IPS DF 6.9 (cell line): ENCODE results near the gene ARR3.
"Not testable (repeated sequence)": the region's sequence is repeated elsewhere in the genome, so short reads cannot be mapped to it uniquely, and the experiment has no call there.

ENCODE experiments used
- DNase-seq: peaks from one replicate; pipeline ENCODE4 v3.0.0-alpha.2; 2013; ENCODE audit warnings: low read depth, low spot score
- H3K27ac ChIP-seq: one replicate; pipeline ENCODE4 v1.5.1; 2013; ENCODE audit warnings: low read length, control low read depth
- H3K27me3 ChIP-seq: 2 replicates; pipeline ENCODE4 v1.6.1; 2013; ENCODE audit warnings: mild to moderate bottlenecking, low read length; ENCODE audit not compliant: control insufficient read depth, insufficient read depth
- H3K36me3 ChIP-seq: 2 replicates; pipeline ENCODE4 v1.6.1; 2013; ENCODE audit warnings: low read length; ENCODE audit not compliant: control insufficient read depth, insufficient read depth
- H3K4me1 ChIP-seq: 2 replicates; pipeline ENCODE4 v1.6.1; 2013; ENCODE audit warnings: low read length; ENCODE audit not compliant: control insufficient read depth, insufficient read depth
- H3K4me3 ChIP-seq: 2 replicates; pipeline ENCODE4 v1.5.1; 2013; ENCODE audit warnings: mild to moderate bottlenecking, low read length
- H3K9me3 ChIP-seq: 2 replicates; pipeline ENCODE4 v1.6.1; 2013; ENCODE audit warnings: low read length, inconsistent platforms; ENCODE audit not compliant: control insufficient read depth, insufficient read depth
- WGBS: extraction: QIAGEN DNeasy Blood & Tissue Kit; methylation state at CpG from one replicate; pipeline ENCODE4 v1.1.7; 2013; ENCODE audit warnings: mixed read lengths, missing lambda C conversion rate; ENCODE audit not compliant: insufficient read length, insufficient coverage; 5-methylcytosine and 5-hydroxymethylcytosine counted together

Gene ARR3

GRCh38 chrX:70252491-70252890 lies 15.6 kb upstream of the ARR3 start:
- Histone ChIP-seq H3K4me1 (no peaks in the 10 kb centered on the region), H3K27ac (no peak overlapping the region), H3K36me3 (no peaks in the 10 kb centered on the region), H3K9me3 (no peaks in the 10 kb centered on the region), H3K27me3 (no peaks in the 10 kb centered on the region), H3K4me3 (no peak overlapping the region)
- DNase-seq, result no peak
- WGBS, result no CpG with 5 or more reads among the region's 2 CpGs

DNA sequence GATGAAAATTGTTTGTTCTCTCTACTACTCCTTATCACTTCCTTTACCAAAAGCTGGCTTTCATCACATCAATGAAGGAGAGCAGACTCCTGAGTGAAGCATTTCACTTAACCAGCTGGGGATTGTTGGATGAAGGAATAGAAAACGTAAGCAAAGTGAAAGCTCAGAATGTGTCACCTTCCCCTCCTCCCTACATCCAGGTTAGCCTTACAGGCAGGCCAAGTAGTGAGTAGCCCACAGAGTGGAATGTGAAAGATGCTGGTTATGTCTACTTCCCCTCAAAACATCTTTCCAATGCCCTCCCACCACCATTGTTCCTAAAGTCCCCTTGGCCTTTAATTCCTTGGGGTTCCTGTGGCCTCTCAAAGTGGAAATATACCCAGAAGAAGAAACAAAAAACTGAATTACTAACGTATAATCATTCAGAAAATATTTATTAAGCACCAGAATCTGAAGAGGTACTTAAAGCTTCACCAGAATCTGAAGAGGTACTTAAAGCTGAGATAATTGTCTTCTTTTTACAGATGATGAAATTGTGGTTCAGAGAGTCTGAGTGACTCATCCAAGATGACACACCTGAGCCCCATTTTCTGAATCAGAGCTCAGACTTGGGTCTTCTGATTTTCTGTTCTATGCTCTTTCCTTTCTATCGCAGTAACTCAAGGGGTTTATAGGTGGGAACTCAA lies 14.6 kb upstream of the ARR3 start:
- no CpG with 5 or more reads among the region's 3 CpGs for WGBS
- no peak for DNase-seq

GRCh38 chrX:70254063-70254400 lies 14.1 kb upstream of the ARR3 start:
- no CpG with 5 or more reads among the region's 1 CpG for whole genome bisulfite sequencing
- DNase-seq, result no peak
- Histone ChIP-seq H3K9me3 (no peaks in the 10 kb centered on the region), H3K4me1 (no peaks in the 10 kb centered on the region), H3K4me3 (no peak overlapping the region), H3K27ac (no peak overlapping the region), H3K27me3 (no peaks in the 10 kb centered on the region), H3K36me3 (no peaks in the 10 kb centered on the region)

More for the DNA sequence above, 14.6 kb upstream of the ARR3 start:
- no peaks in the 10 kb centered on the region for H3K4me1 ChIP-seq
- H3K9me3 ChIP-seq, result no peaks in the 10 kb centered on the region
- no peak overlapping the region for H3K4me3 ChIP-seq
- H3K36me3 ChIP-seq, result no peaks in the 10 kb centered on the region
- H3K27me3 ChIP-seq, result no peaks in the 10 kb centered on the region
- H3K27ac ChIP-seq, result no peak overlapping the region

- Histone ChIP-seq H3K27ac (no peak overlapping the region), H3K36me3 (no peaks in the 10 kb centered on the region), H3K4me1 (no peaks in the 10 kb centered on the region), H3K9me3 (no peaks in the 10 kb centered on the region), H3K27me3 (no peaks in the 10 kb centered on the region), H3K4me3 (no peak overlapping the region)
- no peak for DNase-seq
- no CpG with 5 or more reads among the region's 3 CpGs for WGBS
Observed at GRCh38 chrX:70254909-70255308, 13.2 kb upstream of the ARR3 start.

DNA sequence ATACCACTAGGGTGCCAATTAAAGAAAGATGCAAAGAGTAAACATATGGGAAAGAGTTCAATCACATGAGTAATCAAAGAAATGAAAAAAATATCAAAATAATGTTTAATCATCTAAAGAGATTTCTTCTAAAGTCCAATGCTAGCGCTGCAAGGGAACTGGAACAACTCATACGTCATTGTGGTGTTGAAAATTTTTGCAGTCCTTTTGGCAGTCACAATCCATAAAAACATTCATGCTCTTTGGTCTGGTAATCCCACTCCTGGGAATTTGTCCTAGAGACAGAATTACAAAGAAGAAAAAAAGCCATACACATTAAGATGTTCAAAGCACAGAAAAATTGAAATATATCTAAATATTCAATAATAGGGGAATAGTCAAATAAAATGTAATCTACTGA lies 12.7 kb upstream of the ARR3 start:
- no peak for DNase-seq
- Histone ChIP-seq H3K36me3 (no peaks in the 10 kb centered on the region), H3K27me3 (no peaks in the 10 kb centered on the region), H3K4me3 (no peak overlapping the region), H3K9me3 (no peaks in the 10 kb centered on the region), H3K4me1 (no peaks in the 10 kb centered on the region), H3K27ac (no peak overlapping the region)
- no CpG with 5 or more reads among the region's 2 CpGs for WGBS

DNA sequence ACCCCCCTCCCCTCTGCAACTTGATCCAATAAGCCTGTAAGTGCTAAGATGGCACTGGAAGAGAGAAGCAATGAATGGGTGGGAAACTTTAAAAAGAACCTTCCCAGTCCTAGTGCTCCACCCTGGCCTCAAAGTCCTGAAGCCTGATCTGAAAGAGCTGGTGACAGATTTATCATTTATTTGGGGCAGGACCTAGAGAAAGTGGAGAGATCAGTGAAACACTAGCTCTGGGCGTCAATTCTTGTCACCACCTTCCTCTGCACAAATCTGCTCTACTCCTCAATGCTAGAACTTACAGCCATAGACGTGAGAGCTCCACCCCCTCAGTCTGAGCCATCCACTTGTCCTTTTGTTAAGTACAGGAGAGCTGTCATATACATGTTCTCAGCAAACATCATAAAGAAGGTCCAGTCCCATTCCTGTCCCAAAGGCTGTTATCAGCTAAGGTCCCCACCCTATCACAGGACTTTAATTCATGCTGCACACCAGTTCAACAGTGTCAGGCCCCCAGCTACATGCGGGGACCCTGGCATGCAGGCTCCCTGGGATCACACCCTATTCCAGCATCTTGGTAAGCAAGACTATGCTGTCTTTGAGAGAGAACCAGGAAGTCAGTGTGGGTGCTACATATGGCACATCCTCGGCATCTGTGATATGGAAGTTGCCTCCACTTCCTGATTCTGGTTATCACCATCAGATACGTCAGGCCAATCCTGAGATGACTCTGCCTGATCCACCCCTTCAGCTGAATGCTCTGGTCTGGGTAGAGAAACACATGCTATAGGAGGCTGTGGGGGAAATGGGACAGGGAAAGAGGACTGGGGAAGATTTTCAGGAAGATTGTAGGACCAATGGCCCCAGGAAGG lies 10.5 kb upstream of the ARR3 start:
- Histone ChIP-seq H3K36me3 (no peaks in the 10 kb centered on the region), H3K9me3 (no peaks in the 10 kb centered on the region), H3K27me3 (no peaks in the 10 kb centered on the region), H3K4me1 (no peaks in the 10 kb centered on the region), H3K4me3 (no peak overlapping the region), H3K27ac (no peak overlapping the region)
- WGBS, result no CpG with 5 or more reads among the region's 5 CpGs
- no peak for DNase-seq

- no peak within 1 kb of the TSS for H3K27ac ChIP-seq
- no peak within 1 kb of the TSS for H3K4me3 ChIP-seq
- H3K27me3 ChIP-seq, result no peaks in the 10 kb centered on the region
- no peaks in the 10 kb centered on the region for H3K4me1 ChIP-seq
- H3K36me3 ChIP-seq, result no peaks in the 10 kb centered on the region
- no peaks in the 10 kb centered on the region for H3K9me3 ChIP-seq
- WGBS, result no CpG with 5 or more reads among the region's 4 CpGs
- no peak for DNase-seq
Observed at GRCh38 chrX:70260104-70260503, 8.0 kb upstream of the ARR3 start, which contains the start of gene P2RY4. P2RY4 (minus strand) TSS chrX:70260204; CDS start chrX:70259624, 580 bp downstream.

- Histone ChIP-seq H3K27me3 (no peaks in the 10 kb centered on the region), H3K27ac (no peak overlapping the region), H3K36me3 (no peaks in the 10 kb centered on the region), H3K9me3 (no peaks in the 10 kb centered on the region), H3K4me3 (no peak overlapping the region), H3K4me1 (no peaks in the 10 kb centered on the region)
- no CpG with 5 or more reads among the region's 7 CpGs for WGBS
- DNase-seq, result peak; percentile 22
Observed at GRCh38 chrX:70262952-70263567, 5.1 kb upstream of the ARR3 start.

DNA sequence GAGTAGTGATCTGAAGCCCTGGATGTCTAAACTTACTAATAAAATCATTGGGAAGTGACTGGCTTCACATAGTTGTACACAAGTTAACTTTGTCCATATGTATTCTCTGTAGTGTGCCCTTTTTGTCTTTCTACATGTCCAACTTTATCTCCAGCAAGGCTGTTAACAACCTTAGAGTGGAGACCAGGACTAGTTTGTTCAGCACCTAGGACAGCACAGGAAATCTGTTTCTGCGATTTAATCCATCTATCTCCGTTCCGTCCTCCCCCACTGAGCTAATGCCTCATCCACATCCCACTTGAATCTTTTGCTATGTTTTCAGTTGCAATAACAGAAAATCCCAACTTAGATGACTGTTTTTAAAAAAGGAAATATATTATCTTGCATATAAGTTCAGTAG lies 3.4 kb upstream of the ARR3 start:
- H3K4me1 ChIP-seq, result no peaks in the 10 kb centered on the region
- no peaks in the 10 kb centered on the region for H3K36me3 ChIP-seq
- DNase-seq, result no peak
- no peaks in the 10 kb centered on the region for H3K9me3 ChIP-seq
- no peak overlapping the region for H3K4me3 ChIP-seq
- no peak overlapping the region for H3K27ac ChIP-seq
- no CpG with 5 or more reads among the region's 3 CpGs for WGBS
- H3K27me3 ChIP-seq, result no peaks in the 10 kb centered on the region

DNA sequence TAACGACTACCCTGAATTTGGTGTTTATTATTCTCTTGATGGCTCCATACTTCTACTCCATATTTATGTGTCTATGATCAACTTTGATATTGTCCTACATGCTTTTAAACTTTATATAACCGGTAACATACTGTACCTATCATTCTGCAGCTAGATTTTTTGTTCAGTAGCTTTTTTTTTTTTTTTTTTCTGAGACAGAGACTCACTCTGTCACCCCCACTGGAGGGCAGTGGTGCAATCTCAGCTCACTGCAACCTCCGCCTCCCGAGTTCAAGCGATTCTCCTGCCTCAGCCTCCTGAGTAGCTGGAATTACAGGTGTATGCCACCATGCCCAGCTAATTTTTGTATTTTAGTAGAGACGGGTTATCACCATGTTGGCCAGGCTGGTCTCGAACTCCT lies 5.9 kb downstream of the ARR3 start:
- not testable (repeated sequence) for H3K9me3 ChIP-seq, H3K27me3 ChIP-seq, H3K4me1 ChIP-seq, H3K27ac ChIP-seq, DNase-seq, H3K4me3 ChIP-seq, H3K36me3 ChIP-seq
- no CpG with 5 or more reads among the region's 7 CpGs for WGBS
